D721Med (cell line): ENCODE data around the gene B4GALT5.
"Not testable (repeated sequence)": the region's sequence is repeated elsewhere in the genome, so short reads cannot be mapped to it uniquely, and the experiment has no call there.

ENCODE experiments used
- DNase-seq: peaks from one replicate; pipeline ENCODE4 v3.0.0; 2011; ENCODE audit warnings: low spot score; ENCODE audit not compliant: insufficient read length
- FAIRE-seq: peaks from 2 replicates; lab custom pipeline; 2011; peaks lifted over from hg19 to GRCh38; lab: Jason Lieb, UNC
- CTCF ChIP-seq: IDR thresholded peaks from 2 replicates; pipeline ENCODE4 v1.5.1; 2012; ENCODE audit warnings: mild to moderate bottlenecking, control low read depth; ENCODE audit not compliant: insufficient read depth; ENCODE audit errors: missing control alignments

Gene B4GALT5

GRCh38 chr20:49706630-49707091 lies 7.0 kb downstream of the B4GALT5 start:
- TF ChIP-seq CTCF, result no peak
- no peak for FAIRE-seq
- DNase-seq, result no peak

GRCh38 chr20:49705893-49706292 lies 7.8 kb downstream of the B4GALT5 start:
- DNase-seq, FAIRE-seq: not testable (repeated sequence)

GRCh38 chr20:49705358-49705757 lies 8.3 kb downstream of the B4GALT5 start:
- no peak for TF ChIP-seq CTCF
- DNase-seq, result no peak
- no peak for FAIRE-seq

GRCh38 chr20:49704932-49705336 lies 8.7 kb downstream of the B4GALT5 start:
- DNase-seq, result no peak
- no peak for FAIRE-seq
- TF ChIP-seq CTCF, result no peak

GRCh38 chr20:49701916-49702315 lies 11.8 kb downstream of the B4GALT5 start:
- no peak for TF ChIP-seq CTCF
- FAIRE-seq, result no peak
- no peak for DNase-seq

GRCh38 chr20:49701241-49701790 lies 12.4 kb downstream of the B4GALT5 start:
- FAIRE-seq (no peak), DNase-seq (no peak)
- TF ChIP-seq CTCF, result no peak

- FAIRE-seq, result no peak
- TF ChIP-seq CTCF, result no peak
Observed at GRCh38 chr20:49700411-49701185, 13.1 kb downstream of the B4GALT5 start.

More at GRCh38 chr20:49700411-49701185, 13.1 kb downstream of the B4GALT5 start:
- DNase-seq, result no peak
